Activated B cell treated with CpG ODN at 0.5 μM for 24 hours (primary cell): ENCODE measurements around the gene RNLS. TPM values are rescaled to one million over a fixed set of nuclear protein-coding genes. Genes with fewer than 3 reads are reported as not detected.
A peak's percentile ranks its signal among the peaks of the same experiment; 100 is the strongest.

Experiments used
- ATAC-seq: fragments of 200-7000 bp; cut with Tn5 transposase; one replicate; pipeline ENCODE4 v1.10.0; 2021; ENCODE audit warnings: low read depth, mild to moderate bottlenecking, moderate library complexity
- CTCF ChIA-PET: fragments of 350-600 bp; sonication (Branson Sonifier 250); formaldehyde crosslinking; loops from one replicate; lab custom pipeline; 2021; ENCODE audit warnings: antibody characterized with exemption; lab: Charles Lee
- POLR2A ChIA-PET: fragments of 350-600 bp; sonication (Branson Sonifier 250); formaldehyde crosslinking; loops from one replicate; lab custom pipeline; 2021; ENCODE audit warnings: antibody characterized with exemption; lab: Charles Lee
- DNase-seq: peaks from one replicate; pipeline ENCODE4 v3.0.0; 2022
- H3K27ac Mint-ChIP-seq: one replicate; pipeline ENCODE4 v1.8.0; 2020; ENCODE audit warnings: mixed read lengths
- H3K27me3 Mint-ChIP-seq: one replicate; pipeline ENCODE4 v1.8.0; 2021; ENCODE audit warnings: mixed read lengths
- H3K36me3 Mint-ChIP-seq: one replicate; pipeline ENCODE4 v1.8.0; 2021; ENCODE audit warnings: low read depth, mixed read lengths
- H3K4me1 Mint-ChIP-seq: one replicate; pipeline ENCODE4 v1.8.0; 2021; ENCODE audit warnings: mixed read lengths
- H3K4me3 Mint-ChIP-seq: one replicate; pipeline ENCODE4 v1.8.0; 2020; ENCODE audit warnings: mild to moderate bottlenecking, mixed read lengths
- H3K9me3 Mint-ChIP-seq: one replicate; pipeline ENCODE4 v1.8.0; 2020; ENCODE audit warnings: mixed read lengths
- CTCF ChIP-seq: fragments of 200-600 bp; IDR thresholded peaks from one replicate; pipeline ENCODE4 v1.8.0; 2022; ENCODE audit warnings: antibody characterized with exemption, mild to moderate bottlenecking
- intact Hi-C: fragments of 100-400 bp; cut with micrococcal nuclease; formaldehyde crosslinking; loops from one replicate; pipeline ENCODE4 v1.15.1; 2024
- total RNA-seq: library from RNA; stranded (reverse); gene quantifications from 2 replicates; pipeline ENCODE4 v1.2.3, GENCODE V29; 2022

RNLS gene
- total RNA-seq, 1 donor from 2014 or later: 5.7 TPM

DNA sequence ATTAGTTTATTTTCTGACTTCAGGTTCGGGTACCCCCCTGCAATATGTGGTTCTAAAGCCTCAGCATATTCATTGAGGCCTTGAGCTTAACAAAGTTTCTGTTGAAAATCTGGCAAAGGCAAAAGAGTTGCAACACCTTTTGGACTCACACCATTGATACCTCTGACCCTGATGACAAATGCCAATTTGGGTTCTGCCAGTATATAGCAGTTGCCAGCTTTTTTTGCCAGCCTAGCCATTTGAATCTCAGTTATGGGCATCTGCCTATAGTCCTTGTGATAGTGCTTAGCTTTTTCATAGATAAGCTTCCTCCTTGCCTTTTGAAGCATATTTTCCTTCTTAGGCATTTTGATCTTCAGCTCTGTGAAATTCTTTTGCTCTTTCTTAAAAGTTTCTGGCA, 35.4 kb upstream of the RNLS start:
- no peak overlapping the region for H3K4me3 Mint-ChIP-seq
- H3K9me3 Mint-ChIP-seq: no peaks in the 10 kb centered on the region
- ATAC-seq: no peak
- intact Hi-C loops: no loop called here
- H3K27ac Mint-ChIP-seq: no peak overlapping the region
- H3K27me3 Mint-ChIP-seq: no peaks in the 10 kb centered on the region
- POLR2A ChIA-PET: no interaction called here
- no peaks in the 10 kb centered on the region for H3K4me1 Mint-ChIP-seq
- DNase-seq: no peak
- TF ChIP-seq CTCF: no peak
- CTCF ChIA-PET: no interaction called here
- H3K36me3 Mint-ChIP-seq: no peaks in the 10 kb centered on the region

DNA sequence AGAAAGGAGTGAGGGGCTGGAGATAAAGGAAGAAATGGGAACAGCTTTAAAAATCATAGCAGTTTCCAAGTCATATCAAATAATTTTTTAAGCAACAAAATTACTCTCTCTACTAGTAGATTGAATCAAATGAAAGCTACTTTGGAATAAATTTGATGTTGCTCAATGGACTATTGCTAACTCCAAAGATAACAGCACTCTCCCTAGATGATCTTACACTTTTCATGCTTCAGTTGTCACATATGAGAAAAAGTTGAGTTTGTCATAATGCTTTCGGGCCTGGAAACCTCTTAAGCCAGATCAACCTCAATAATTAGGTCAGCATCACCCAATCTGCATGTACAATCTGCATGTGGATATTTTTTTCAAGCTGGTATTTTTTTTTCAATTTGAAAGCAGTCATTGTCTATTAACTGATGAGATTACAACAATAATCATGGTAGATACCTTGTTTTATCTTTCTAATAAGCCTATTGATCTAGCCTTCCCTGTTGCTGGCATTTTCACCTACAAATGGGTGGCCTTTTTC, 34.7 kb upstream of the RNLS start:
- Mint-ChIP-seq H3K27me3 (no peaks in the 10 kb centered on the region), H3K4me3 (no peak overlapping the region), H3K36me3 (no peaks in the 10 kb centered on the region), H3K4me1 (no peaks in the 10 kb centered on the region), H3K27ac (no peak overlapping the region), H3K9me3 (no peaks in the 10 kb centered on the region)
- ChIA-PET CTCF (no interaction called here), POLR2A (no interaction called here)
- ATAC-seq (no peak), DNase-seq (no peak)
- intact Hi-C loops: no loop called here
- no peak for TF ChIP-seq CTCF

- intact Hi-C loops: no loop called here
- no peak for ATAC-seq
- no peaks in the 10 kb centered on the region for H3K9me3 Mint-ChIP-seq
- H3K27me3 Mint-ChIP-seq: no peaks in the 10 kb centered on the region
- H3K4me3 Mint-ChIP-seq: no peak overlapping the region
- DNase-seq: no peak
- H3K4me1 Mint-ChIP-seq: no peaks in the 10 kb centered on the region
- POLR2A ChIA-PET: interaction anchor here (0.8 kb wide), 1 partner anchor 18 kb away, joined by 3 read pairs; no protein-coding TSS in a partner anchor
- CTCF ChIA-PET: no interaction called here
- TF ChIP-seq CTCF: no peak
- no peak overlapping the region for H3K27ac Mint-ChIP-seq
- no peaks in the 10 kb centered on the region for H3K36me3 Mint-ChIP-seq
Observed at GRCh38 chr10:88616250-88616977, 33.3 kb upstream of the RNLS start.

- Mint-ChIP-seq H3K27me3 (no peaks in the 10 kb centered on the region), H3K4me1 (peaks cover 6% of the 10 kb centered on the region), H3K9me3 (no peaks in the 10 kb centered on the region), H3K36me3 (no peaks in the 10 kb centered on the region), H3K4me3 (no peak overlapping the region), H3K27ac (no peak overlapping the region)
- no peak for DNase-seq
- intact Hi-C loops: no loop called here
- POLR2A ChIA-PET: no interaction called here
- no peak for TF ChIP-seq CTCF
- CTCF ChIA-PET: interaction anchor here (0.5 kb wide), 1 partner anchor 183 kb away, joined by 3 read pairs; no protein-coding TSS in a partner anchor
- ATAC-seq: no peak
Observed at GRCh38 chr10:88608780-88609179, 25.7 kb upstream of the RNLS start.

- DNase-seq: no peak
- no peaks in the 10 kb centered on the region for H3K36me3 Mint-ChIP-seq
- H3K9me3 Mint-ChIP-seq: no peaks in the 10 kb centered on the region
- TF ChIP-seq CTCF: no peak
- no peaks in the 10 kb centered on the region for H3K27me3 Mint-ChIP-seq
- no peak overlapping the region for H3K4me3 Mint-ChIP-seq
- ATAC-seq: peak; percentile 45
- H3K27ac Mint-ChIP-seq: peak overlapping the region; percentile 3
- intact Hi-C loops: no loop called here
- POLR2A ChIA-PET: no interaction called here
- CTCF ChIA-PET: interaction anchor here (0.5 kb wide), 1 partner anchor 183 kb away, joined by 3 read pairs; no protein-coding TSS in a partner anchor
- peaks cover 6% of the 10 kb centered on the region for H3K4me1 Mint-ChIP-seq
Observed at GRCh38 chr10:88608052-88608732, 25.1 kb upstream of the RNLS start.
